T-cell (primary cell): ENCODE results near the gene FKBP5. TPM values are rescaled to one million over a fixed set of nuclear protein-coding genes. Genes with fewer than 3 reads are reported as not detected.
"Not testable (repeated sequence)": the region's sequence is repeated elsewhere in the genome, so short reads cannot be mapped to it uniquely, and the experiment has no call there.

Source experiments
- ATAC-seq, 4 experiments: fragments of 200-7000 bp in 3 of 4; fragments of 150-1000 bp in 1 of 4; cut with Tn5 transposase; replicated peaks in 1 of 4; 1 replicate in 3 of 4; 2 replicates in 1 of 4; pipeline ENCODE4 v1.10.0; 2021; ENCODE audit warnings: moderate library complexity in 3 of 4, mild to moderate bottlenecking in 2 of 4, moderate number of reproducible peaks in 1 of 4
- CTCF ChIA-PET, 2 donors: fragments of 300-600 bp; sonication (Branson Sonifier 250); formaldehyde crosslinking; loops; one replicate each; lab custom pipeline; 2022; ENCODE audit warnings: antibody characterized with exemption in 2 of 2; lab: Charles Lee
- POLR2A ChIA-PET, 2 donors: fragments of 300-600 bp; sonication (Branson Sonifier 250); formaldehyde crosslinking; loops; one replicate each; lab custom pipeline; 2022; ENCODE audit warnings: antibody characterized with exemption in 2 of 2; lab: Charles Lee
- DNase-seq, 35 experiments: peaks; one replicate each; pipeline versions ENCODE4 v3.0.0 to v3.0.0-alpha.2; 2013 to 2023
- H3K27ac ChIP-seq: one replicate; pipeline ENCODE4 v1.5.1; 2013; ENCODE audit warnings: low read length
- H3K27me3 ChIP-seq, 2 experiments: replicated peaks in 1 of 2; 1 replicate in 1 of 2; 2 replicates in 1 of 2; pipeline versions ENCODE4 v1.6.1 to v1.7.0; 2013; ENCODE audit warnings: low read length in 1 of 2, mixed read lengths in 1 of 2; ENCODE audit not compliant: control insufficient read depth in 2 of 2, insufficient read depth in 2 of 2; ENCODE audit errors: extremely low read depth in 1 of 2
- H3K36me3 ChIP-seq, 2 donors: 1 replicate in 1 of 2; 2 replicates in 1 of 2; pipeline versions ENCODE4 v1.6.1 to v1.7.0; 2013; ENCODE audit warnings: low read length in 1 of 2; ENCODE audit not compliant: control insufficient read depth in 2 of 2, insufficient read depth in 1 of 2; ENCODE audit errors: extremely low read depth in 1 of 2
- H3K4me1 ChIP-seq, 2 experiments: 1 replicate in 1 of 2; 2 replicates in 1 of 2; pipeline versions ENCODE4 v1.6.1 to v1.7.0; 2013; ENCODE audit warnings: low read length in 2 of 2, mixed read lengths in 1 of 2; ENCODE audit not compliant: insufficient read depth in 2 of 2, control insufficient read depth in 1 of 2; ENCODE audit errors: extremely low read depth in 1 of 2
- H3K4me3 ChIP-seq, 2 donors: 1 replicate in 1 of 2; 2 replicates in 1 of 2; pipeline versions ENCODE4 v1.5.1 to v1.7.0; 2013; ENCODE audit warnings: mild to moderate bottlenecking in 2 of 2, low read length in 1 of 2, moderate library complexity in 1 of 2; ENCODE audit not compliant: control insufficient read depth in 1 of 2; ENCODE audit errors: extremely low read depth in 1 of 2
- H3K9me3 ChIP-seq: 2 replicates; pipeline ENCODE4 v1.7.0; 2013
- H3K27ac Mint-ChIP-seq, 2 donors: one replicate each; pipeline ENCODE4 v1.8.0; 2020 to 2021; ENCODE audit warnings: mild to moderate bottlenecking in 2 of 2, mixed read lengths in 2 of 2
- H3K27me3 Mint-ChIP-seq, 2 donors: one replicate each; pipeline ENCODE4 v1.8.0; 2021 to 2022; ENCODE audit warnings: mixed read lengths in 2 of 2
- H3K36me3 Mint-ChIP-seq: one replicate; pipeline ENCODE4 v1.8.0; 2021; ENCODE audit warnings: mixed read lengths
- H3K4me1 Mint-ChIP-seq, 3 donors: one replicate each; pipeline ENCODE4 v1.8.0; 2020 to 2022; ENCODE audit warnings: mixed read lengths in 3 of 3, mild to moderate bottlenecking in 1 of 3
- H3K4me3 Mint-ChIP-seq, 3 donors: one replicate each; pipeline ENCODE4 v1.8.0; 2020 to 2022; ENCODE audit warnings: mild to moderate bottlenecking in 3 of 3, mixed read lengths in 3 of 3, moderate library complexity in 3 of 3
- H3K9me3 Mint-ChIP-seq, 3 donors: one replicate each; pipeline ENCODE4 v1.8.0; 2020 to 2022; ENCODE audit warnings: mixed read lengths in 3 of 3
- WGBS: methylation state at CpG from one replicate; pipeline ENCODE4 v1.1.5; 2013; ENCODE audit warnings: missing lambda C conversion rate; ENCODE audit not compliant: insufficient coverage; 5-methylcytosine and 5-hydroxymethylcytosine counted together
- total RNA-seq, 35 experiments: library from RNA in 6 of 35; stranded (reverse) in 6 of 35; fragments of 120-200 nt in 1 of 35; gene quantifications; one replicate each; pipeline versions ENCODE4 v1.2.1 to v1.2.4 and lab custom pipeline; 2013 to 2026

Gene FKBP5
- total RNA-seq, 5 donors from 2014 or later (not counting 1 experiment from before 2014, with no cell fraction given), result 61.4 to 130 (median 63.9) TPM

DNA sequence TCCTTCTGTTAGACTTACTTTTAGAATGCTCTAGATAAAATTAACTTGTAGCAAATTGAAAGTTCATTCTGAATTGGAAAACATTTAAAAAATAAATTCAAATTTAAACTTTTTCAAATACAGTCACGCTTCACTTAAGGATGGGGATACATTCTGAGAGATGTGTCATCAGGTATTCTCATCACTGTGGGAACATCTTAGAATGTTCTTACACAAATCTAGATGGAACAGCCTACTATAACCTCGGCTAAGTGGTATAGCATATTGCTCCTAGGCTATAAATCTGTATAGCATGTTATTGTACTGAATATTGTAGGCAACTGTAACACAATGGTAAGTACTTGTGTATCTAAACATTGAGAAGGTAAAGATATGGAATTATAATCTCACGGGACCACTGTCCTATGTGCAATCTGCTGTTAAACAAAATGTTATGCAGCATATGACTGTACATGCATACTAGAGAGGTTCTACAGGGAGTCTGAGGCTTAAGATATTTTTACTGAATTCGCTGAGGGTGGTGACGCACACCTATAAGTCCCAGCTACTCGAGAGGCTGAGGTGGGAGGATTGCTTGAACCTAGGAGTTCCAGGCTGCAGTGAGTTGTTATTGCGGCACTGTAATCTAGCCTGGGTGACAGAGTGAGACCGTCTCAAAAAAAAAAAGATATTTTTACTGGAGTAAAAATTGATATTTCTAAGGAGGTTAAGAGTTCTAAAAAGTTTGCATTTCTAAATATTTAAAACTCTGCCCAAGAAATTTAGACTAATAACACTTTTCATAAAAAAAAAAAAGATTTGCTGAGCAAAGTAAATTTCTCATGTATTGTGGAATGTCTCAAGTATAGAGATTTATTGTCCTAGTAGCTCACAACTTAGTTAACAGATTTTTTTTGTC, 88.7 kb downstream of the FKBP5 start:
- peaks cover 60 to 64% of the 10 kb centered on the region in 2 experiments for H3K4me1 ChIP-seq
- DNase-seq (peak in 14 of 35 experiments; percentile 12 to 66 (median 24)), ATAC-seq (no peak)
- peak overlapping the region; percentile 83 for H3K27ac ChIP-seq
- WGBS, result 65% methylated on average over 4 of the region's 8 CpGs
- POLR2A ChIA-PET, result interaction anchor here in 1 of 2 donors (0.7 to 3.9 kb wide), 3 partner anchors 9 to 87 kb away, joined by 3 to 29 read pairs (median 4); no protein-coding TSS in a partner anchor
- peak overlapping the region; percentile 93 to 96 for H3K27ac Mint-ChIP-seq
- H3K4me3 Mint-ChIP-seq, result peak overlapping the region; percentile 75 to 80 (median 75)
- peak overlapping the region in 1 of 2 donors; percentile 43 for H3K4me3 ChIP-seq
- no peaks in the 10 kb centered on the region for H3K27me3 Mint-ChIP-seq
- H3K36me3 Mint-ChIP-seq, result peaks cover 21% of the 10 kb centered on the region
- H3K9me3 Mint-ChIP-seq, result no peaks in the 10 kb centered on the region
- CTCF ChIA-PET, result interaction anchor here (0.7 to 4.6 kb wide), 11 partner anchors 9 to 137 kb away, joined by 3 to 63 read pairs (median 15); partner anchors contain the start of gene ARMC12 (in 1 of the 2)
- peaks cover 82 to 92% (median 87%) of the 10 kb centered on the region in 3 donors for H3K4me1 Mint-ChIP-seq
- H3K27me3 ChIP-seq, result no peaks in the 10 kb centered on the region
- no peaks in the 10 kb centered on the region for H3K9me3 ChIP-seq
- peaks cover 0 to 19% of the 10 kb centered on the region in 2 donors for H3K36me3 ChIP-seq

DNA sequence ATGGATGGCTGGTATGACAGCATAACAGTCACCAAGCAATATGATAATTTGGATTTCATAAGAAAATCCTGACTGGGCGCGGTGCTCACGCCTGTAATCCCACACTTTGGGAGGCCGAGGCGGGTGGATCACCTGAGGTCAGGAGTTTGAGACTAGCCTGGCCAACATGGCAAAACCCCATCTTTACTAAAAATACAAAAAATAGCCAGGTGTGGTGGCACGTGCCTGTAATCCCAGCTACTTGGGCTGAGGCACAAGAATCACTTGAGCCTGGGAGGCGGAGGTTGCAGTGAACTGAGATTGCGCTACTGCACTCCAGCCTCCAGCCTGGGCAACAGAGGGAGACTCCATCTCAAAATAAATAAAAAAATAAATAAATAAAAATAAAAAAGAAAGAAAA, 90.1 kb downstream of the FKBP5 start:
- WGBS, result 97% methylated on average over 5 of the region's 8 CpGs
- not testable (repeated sequence) for H3K9me3 ChIP-seq, H3K4me3 ChIP-seq, ATAC-seq, H3K9me3 Mint-ChIP-seq, H3K27me3 Mint-ChIP-seq, DNase-seq, H3K27me3 ChIP-seq
- Mint-ChIP-seq H3K4me1 (peaks cover 84 to 92% (median 88%) of the 10 kb centered on the region in 3 donors), H3K4me3 (peak overlapping the region in 1 of 3 donors; percentile 75), H3K36me3 (peaks cover 27% of the 10 kb centered on the region), H3K27ac (peak overlapping the region; percentile 93 to 94)
- Histone ChIP-seq H3K27ac (peak overlapping the region; percentile 83), H3K4me1 (peaks cover 67 to 72% of the 10 kb centered on the region in 2 experiments), H3K36me3 (peaks cover 0 to 19% of the 10 kb centered on the region in 2 donors)
- ChIA-PET POLR2A (interaction anchor here in 1 of 2 donors (1.1 kb wide), 1 partner anchor 8 kb away, joined by 8 read pairs; no protein-coding TSS in a partner anchor), CTCF (interaction anchor here in 1 of 2 donors (1.3 to 1.4 kb wide), 2 partner anchors 12 to 25 kb away, joined by 3 to 5 read pairs; no protein-coding TSS in a partner anchor)

DNA sequence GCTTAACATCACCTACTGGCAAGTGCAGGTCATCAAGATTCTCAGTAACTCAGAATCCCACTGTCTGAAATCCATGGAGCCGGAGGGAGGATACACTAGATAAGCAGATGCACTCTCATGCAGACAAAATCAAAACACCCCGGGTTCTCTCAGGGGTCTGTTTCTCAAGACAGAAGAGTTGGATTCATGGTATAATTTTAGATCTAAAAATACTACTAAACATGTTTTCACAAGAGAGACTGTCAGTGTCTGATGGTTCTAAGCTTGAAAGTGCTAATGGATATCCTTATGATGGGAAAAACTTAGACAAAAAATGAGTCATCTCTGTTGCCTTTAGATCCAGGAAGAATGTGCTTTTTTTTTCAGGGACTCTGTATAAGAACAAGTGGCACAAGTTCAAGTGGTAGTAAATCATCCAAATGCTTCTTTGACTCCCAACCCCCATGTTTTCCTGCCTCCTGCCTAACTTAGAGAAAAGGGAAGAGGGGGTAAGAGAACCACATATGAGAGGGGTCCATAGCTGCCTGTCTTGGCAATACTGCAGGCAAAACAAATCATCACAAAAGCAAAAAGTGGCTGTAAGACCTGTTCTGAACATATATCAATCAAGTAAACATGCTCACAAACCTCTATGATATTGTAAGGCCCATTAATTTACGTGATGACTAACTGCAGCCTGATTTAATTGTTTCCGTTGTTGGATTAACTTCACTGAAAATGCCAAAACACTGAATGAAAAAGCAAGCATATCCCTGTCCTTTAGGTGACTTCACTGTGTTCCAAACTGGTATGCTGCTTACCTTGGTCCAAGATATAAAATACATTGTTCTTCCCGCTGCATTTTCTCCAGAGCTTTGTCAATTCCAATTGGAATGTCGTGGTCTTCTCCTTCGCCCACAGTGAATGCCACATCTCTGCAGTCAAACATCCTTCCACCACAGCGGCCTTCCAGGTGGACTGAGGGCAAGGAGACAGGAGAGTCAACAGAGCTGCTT, 92.0 kb downstream of the FKBP5 start:
- Mint-ChIP-seq H3K36me3 (peaks cover 42% of the 10 kb centered on the region), H3K27me3 (no peaks in the 10 kb centered on the region), H3K27ac (peak overlapping the region; percentile 93 to 94), H3K4me3 (peak overlapping the region in 1 of 3 donors; percentile 67), H3K9me3 (no peaks in the 10 kb centered on the region), H3K4me1 (peaks cover 90 to 94% (median 91%) of the 10 kb centered on the region in 3 donors)
- H3K36me3 ChIP-seq, result peaks cover 0 to 24% of the 10 kb centered on the region in 2 donors
- H3K27me3 ChIP-seq, result no peaks in the 10 kb centered on the region
- H3K27ac ChIP-seq, result peak overlapping the region; percentile 83
- H3K4me1 ChIP-seq, result peaks cover 68 to 78% of the 10 kb centered on the region in 2 experiments
- CTCF ChIA-PET, result interaction anchor here in 1 of 2 donors (0.6 to 1.4 kb wide), 2 partner anchors 27 to 96 kb away, joined by 3 to 4 read pairs; no protein-coding TSS in a partner anchor
- H3K4me3 ChIP-seq, result no peak overlapping the region
- ATAC-seq (no peak), DNase-seq (no peak)
- no peaks in the 10 kb centered on the region for H3K9me3 ChIP-seq
- 97% methylated on average over 3 of the region's 8 CpGs for WGBS
- POLR2A ChIA-PET, result interaction anchor here in 1 of 2 donors (0.5 to 0.7 kb wide), 2 partner anchors 9 to 28 kb away, joined by 3 read pairs; no protein-coding TSS in a partner anchor

DNA sequence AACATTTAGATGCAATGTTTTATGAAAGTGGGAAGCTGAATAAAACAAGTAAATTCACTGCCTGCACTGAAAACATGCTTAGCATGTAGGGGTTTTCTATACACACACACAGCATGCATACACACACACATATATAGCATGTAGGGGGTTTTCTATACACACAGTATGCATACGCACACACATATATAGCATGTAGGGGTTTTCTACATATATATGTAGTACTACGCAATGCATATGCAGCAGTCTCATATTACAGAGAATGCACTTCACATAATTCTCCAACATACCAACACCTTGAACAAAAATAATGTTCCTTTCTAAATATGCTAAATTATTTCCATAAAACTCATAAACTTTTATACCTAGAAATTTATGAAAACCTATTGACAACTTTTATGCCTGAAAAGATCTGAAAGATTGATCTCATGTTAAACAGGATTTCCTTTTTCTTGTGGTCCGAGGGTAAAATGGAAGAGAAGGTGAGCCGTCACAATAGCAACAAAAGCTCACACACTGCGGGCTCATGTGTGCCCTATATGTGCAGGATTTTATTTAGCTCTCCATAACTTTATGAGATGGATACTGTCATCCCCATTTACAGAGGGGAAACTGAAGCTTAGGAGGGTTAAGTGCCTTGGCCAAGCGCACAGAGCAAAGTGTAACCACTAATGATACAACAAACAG, 94.1 kb downstream of the FKBP5 start:
- Histone ChIP-seq H3K9me3 (no peaks in the 10 kb centered on the region), H3K4me1 (peaks cover 69 to 83% of the 10 kb centered on the region in 2 experiments), H3K27me3 (no peaks in the 10 kb centered on the region), H3K27ac (peak overlapping the region; percentile 46), H3K4me3 (no peak overlapping the region), H3K36me3 (peaks cover 1 to 40% of the 10 kb centered on the region in 2 donors)
- H3K27me3 Mint-ChIP-seq, result no peaks in the 10 kb centered on the region
- ChIA-PET CTCF (interaction anchor here (0.6 to 1.5 kb wide), 5 partner anchors 16 to 143 kb away, joined by 3 to 6 read pairs (median 4); partner anchors contain the start of gene ARMC12 (in 1 of the 2)), POLR2A (interaction anchor here (0.5 to 1.0 kb wide), 5 partner anchors 8 to 53 kb away, joined by 3 to 5 read pairs (median 4); no protein-coding TSS in a partner anchor)
- H3K27ac Mint-ChIP-seq, result peak overlapping the region; percentile 84 to 92
- no peaks in the 10 kb centered on the region for H3K9me3 Mint-ChIP-seq
- H3K4me3 Mint-ChIP-seq, result peak overlapping the region; percentile 45 to 67 (median 58)
- H3K36me3 Mint-ChIP-seq, result peaks cover 55% of the 10 kb centered on the region
- peaks cover 92 to 96% (median 93%) of the 10 kb centered on the region in 3 donors for H3K4me1 Mint-ChIP-seq
- ATAC-seq, result peak; percentile 39 to 75 (median 72)
- DNase-seq, result peak in 3 of 35 experiments; percentile 25 to 41 (median 32)
- 20% methylated on average over 1 of the region's 6 CpGs for WGBS

DNA sequence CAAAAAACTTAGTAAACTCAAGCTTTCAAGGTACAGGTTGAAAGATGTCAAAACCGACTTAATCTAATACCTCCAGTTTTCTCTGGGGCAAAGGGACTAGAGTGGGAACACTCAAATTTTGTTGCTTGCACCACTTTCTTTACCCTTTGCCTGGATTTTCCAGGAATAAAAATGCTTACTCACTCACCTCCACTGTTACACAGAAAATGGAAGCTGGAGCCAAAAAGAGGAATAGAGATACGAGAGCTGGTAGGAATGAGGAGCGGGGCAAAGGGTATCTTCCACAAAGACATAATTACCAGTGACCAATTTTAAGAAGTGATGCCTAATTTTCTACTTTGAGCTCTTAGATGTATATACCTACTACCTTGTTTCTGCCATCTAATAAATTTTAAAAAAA, 96.5 kb downstream of the FKBP5 start:
- Histone ChIP-seq H3K9me3 (no peaks in the 10 kb centered on the region), H3K36me3 (peaks cover 5 to 45% of the 10 kb centered on the region in 2 donors), H3K27ac (no peak overlapping the region), H3K4me3 (no peak overlapping the region), H3K27me3 (no peaks in the 10 kb centered on the region), H3K4me1 (peaks cover 62 to 77% of the 10 kb centered on the region in 2 experiments)
- Mint-ChIP-seq H3K27ac (peak overlapping the region; percentile 84 to 92), H3K9me3 (no peaks in the 10 kb centered on the region), H3K4me1 (peaks cover 90 to 94% (median 93%) of the 10 kb centered on the region in 3 donors), H3K36me3 (peaks cover 63% of the 10 kb centered on the region), H3K27me3 (no peaks in the 10 kb centered on the region), H3K4me3 (peak overlapping the region in 1 of 3 donors; percentile 67)
- ChIA-PET POLR2A (interaction anchor here (0.6 to 2.9 kb wide), 4 partner anchors 10 to 21 kb away, joined by 3 to 29 read pairs (median 4); no protein-coding TSS in a partner anchor), CTCF (interaction anchor here (0.8 to 3.8 kb wide), 9 partner anchors 10 to 144 kb away, joined by 4 to 32 read pairs (median 11); partner anchors contain the start of gene ARMC12 (in 1 of the 2))
- WGBS, result no CpG with 5 or more reads among the region's 3 CpGs
- DNase-seq (no peak), ATAC-seq (no peak)
